Skin epidermis (tissue), 12 donors: ENCODE results near the gene ESPN.
"Not testable (repeated sequence)": the region's sequence is repeated elsewhere in the genome, so short reads cannot be mapped to it uniquely, and the experiment has no call there.

Experiments used
- H3K27ac ChIP-seq, 21 experiments: fragments of 200-600 bp; sonication (generic) in 11 of 21; one replicate each; pipeline ENCODE4 v1.5.0; 2020; ENCODE audit warnings: mild to moderate bottlenecking in 3 of 21, inconsistent platforms in 2 of 21, moderate library complexity in 2 of 21
- H3K4me3 ChIP-seq, 7 experiments: fragments of 200-600 bp; sonication (generic) in 2 of 7; one replicate each; pipeline ENCODE4 v1.5.0; 2020; ENCODE audit warnings: inconsistent platforms in 2 of 7, mild to moderate bottlenecking in 2 of 7, moderate library complexity in 1 of 7

Gene ESPN

DNA sequence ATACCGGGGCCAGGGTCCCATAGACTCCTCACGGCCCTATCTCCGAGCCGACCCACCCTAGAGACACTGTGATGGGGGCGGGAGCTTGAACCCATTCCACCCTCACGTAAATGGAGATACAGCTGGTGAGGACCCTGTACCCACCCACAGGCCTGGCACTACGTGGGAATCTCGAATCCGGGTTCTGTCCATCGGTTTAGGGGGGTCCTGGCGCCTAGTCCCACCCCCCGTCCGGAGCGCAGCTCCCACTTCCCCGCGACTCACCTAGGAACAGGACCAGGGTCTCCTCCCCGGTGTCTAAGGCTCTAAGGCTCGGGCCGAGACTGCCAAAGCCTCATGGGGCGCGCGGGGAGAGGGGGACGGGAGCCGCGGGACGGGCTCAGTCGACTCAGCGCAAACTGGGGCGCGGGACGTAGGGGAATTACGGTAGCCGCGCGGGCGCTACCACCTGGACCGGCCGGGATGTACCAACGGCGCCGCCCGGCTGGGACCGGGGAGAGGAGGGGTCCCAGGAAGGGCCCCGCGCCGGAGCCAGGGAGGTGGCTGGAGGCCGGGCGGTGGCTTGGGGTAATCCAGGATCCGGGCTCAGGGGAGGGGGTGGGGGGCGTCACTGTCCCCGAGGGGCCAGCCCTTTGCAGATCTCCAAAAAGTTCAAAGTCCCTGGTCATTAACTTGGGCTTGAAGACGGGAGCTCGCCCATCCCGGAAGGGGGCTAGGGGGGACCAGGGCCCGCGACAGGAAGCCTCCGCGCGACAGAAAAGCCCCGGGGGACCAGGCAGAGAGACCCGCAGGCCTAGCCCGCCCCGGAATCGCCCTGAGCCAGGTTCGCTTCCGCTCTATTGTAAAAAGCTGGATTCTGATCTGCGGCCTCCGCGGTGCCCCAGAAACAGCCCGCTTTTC, 65.9 kb downstream of the ESPN start:
- Histone ChIP-seq H3K27ac (peak overlapping the region; percentile 54 to 98 (median 88)), H3K4me3 (peak overlapping the region; percentile 40 to 62 (median 50))

DNA sequence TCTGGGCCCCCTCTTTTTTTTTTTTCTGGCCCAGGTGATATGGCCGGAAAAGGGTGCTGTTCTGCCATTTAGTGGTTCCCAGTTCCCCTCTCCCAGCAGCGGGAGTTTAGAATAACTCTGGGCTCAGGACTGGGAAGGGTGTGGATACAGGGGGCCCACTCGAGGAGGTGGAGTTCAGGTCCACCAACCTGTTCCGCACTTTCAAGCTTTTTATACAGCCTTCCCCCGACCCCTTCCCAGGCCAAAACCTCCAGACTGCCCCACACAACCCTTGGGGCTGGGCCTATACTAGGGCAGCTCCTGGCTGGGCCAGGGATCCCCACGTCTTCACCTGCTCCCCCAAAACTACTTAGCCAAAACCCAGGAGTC, 66.5 kb downstream of the ESPN start:
- Histone ChIP-seq H3K4me3 (peak overlapping the region; percentile 40 to 62 (median 50)), H3K27ac (peak overlapping the region; percentile 54 to 98 (median 88))

DNA sequence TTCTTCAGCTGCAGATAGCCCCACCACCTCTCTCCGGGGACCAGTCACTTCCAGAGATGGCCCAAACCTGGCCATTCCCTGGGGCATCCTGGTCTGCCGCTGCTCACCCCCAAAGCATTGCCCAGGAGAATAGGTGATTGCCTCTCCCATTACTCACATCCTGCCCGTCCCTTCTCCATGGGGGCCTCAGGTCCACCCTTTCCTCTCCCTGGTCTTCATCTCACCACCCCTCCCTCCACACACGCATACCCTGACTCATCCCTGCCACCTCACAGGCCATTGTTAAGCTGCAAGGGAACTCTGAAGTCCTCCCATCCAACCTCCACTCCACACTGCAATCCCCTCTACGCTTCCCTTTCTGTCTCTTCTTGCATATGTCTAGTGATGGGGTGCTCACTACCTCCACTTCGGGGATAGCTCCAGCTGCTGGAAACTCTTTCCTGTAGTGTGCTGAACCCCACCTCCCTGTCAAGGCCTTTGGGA, 66.9 kb downstream of the ESPN start, which contains the start of gene PLEKHG5:
PLEKHG5 (minus strand) TSS at position 188 of the 483 bp plus-strand sequence. CDS start 14,096 bp downstream, outside the sequence.
- peak within 1 kb of the TSS; percentile 54 to 98 (median 88) for H3K27ac ChIP-seq
- H3K4me3 ChIP-seq, result peak within 1 kb of the TSS; percentile 40 to 62 (median 50)

DNA sequence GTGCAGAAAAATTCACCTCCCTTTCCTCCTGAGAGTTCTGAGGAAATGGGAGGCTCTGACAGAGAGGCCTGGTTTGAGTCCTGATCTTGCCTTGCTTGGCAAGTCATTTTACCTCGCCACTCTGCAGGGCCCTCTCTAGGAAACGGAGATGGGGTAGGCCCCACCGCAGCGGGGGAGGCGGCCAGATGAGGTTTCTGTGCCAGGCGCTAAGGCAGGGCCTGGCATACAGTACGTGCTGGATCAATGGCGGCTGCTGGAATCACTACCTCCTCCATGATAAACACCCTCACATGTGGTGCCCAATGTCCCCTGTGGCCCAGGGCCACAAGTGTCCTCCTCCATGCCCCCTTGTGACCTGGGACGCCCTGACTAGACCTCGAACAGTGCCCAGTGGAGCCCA, 67.4 kb downstream of the ESPN start:
- Histone ChIP-seq H3K27ac (peak overlapping the region in 18 of 21 experiments; percentile 2 to 98 (median 77)), H3K4me3 (no peak overlapping the region)

DNA sequence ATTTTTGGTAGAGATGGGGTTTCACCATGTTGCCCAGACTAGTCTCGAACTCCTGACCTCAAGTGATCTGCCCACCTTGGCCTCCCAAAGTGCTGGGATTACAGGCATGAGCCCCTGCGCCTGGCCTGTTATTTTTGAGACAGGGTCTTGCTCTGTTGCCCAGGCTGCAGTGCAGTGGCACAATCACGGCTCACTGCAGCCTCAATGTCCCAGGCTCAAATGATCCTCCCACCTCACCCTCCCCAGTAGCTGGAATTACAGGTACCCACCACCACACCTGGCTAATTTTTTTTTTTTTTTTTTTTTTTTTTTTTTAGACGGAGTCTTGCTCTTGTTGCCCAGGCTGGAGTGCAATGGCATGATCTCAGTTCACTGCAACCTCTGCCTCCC, 69.3 kb downstream of the ESPN start:
- not testable (repeated sequence) for H3K4me3 ChIP-seq
- H3K27ac ChIP-seq, result peak overlapping the region in 1 of 21 experiments; percentile 10

DNA sequence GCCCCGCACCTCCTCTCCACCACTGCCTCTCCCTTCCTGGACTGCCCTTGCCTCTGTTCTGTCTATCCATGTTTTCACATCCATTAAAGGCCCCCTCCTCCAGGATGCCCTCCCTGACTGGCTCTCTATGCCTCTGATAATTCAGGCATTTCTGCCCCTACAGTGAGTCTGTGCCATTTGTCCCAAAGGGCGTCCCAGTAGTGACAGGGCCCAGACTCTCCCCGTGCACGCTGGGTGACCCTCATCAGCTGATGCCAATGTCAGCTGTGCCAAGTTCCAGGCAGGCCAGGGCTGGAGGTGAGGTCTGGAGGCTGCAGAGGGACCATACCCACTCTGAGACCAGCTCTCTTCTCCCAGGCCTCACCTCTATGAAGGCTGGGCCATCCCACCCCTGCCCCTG, 70.1 kb downstream of the ESPN start:
- Histone ChIP-seq H3K27ac (peak overlapping the region in 1 of 21 experiments; percentile 28), H3K4me3 (no peak overlapping the region)

DNA sequence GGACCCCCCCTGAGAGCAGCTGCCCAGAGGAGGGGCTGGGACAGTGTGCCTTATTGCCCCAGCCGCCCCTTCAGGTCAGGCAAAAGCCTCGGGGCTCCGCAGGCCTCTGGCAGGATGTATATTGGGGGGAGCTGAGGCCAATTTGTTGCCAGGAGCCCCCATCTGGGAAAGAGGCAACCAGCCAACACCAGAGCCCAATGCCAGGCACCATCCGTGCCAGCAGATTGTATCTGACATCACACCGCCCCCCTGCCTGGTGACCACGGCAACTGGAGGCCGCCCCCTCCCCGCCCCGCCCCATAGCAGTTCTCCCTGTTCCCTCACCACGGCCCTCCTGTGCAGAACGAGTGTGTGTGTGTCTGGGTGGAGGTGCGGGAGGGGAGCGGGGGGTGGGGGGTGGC, 70.5 kb downstream of the ESPN start:
- Histone ChIP-seq H3K4me3 (no peak overlapping the region), H3K27ac (peak overlapping the region in 2 of 21 experiments; percentile 1 to 28)

DNA sequence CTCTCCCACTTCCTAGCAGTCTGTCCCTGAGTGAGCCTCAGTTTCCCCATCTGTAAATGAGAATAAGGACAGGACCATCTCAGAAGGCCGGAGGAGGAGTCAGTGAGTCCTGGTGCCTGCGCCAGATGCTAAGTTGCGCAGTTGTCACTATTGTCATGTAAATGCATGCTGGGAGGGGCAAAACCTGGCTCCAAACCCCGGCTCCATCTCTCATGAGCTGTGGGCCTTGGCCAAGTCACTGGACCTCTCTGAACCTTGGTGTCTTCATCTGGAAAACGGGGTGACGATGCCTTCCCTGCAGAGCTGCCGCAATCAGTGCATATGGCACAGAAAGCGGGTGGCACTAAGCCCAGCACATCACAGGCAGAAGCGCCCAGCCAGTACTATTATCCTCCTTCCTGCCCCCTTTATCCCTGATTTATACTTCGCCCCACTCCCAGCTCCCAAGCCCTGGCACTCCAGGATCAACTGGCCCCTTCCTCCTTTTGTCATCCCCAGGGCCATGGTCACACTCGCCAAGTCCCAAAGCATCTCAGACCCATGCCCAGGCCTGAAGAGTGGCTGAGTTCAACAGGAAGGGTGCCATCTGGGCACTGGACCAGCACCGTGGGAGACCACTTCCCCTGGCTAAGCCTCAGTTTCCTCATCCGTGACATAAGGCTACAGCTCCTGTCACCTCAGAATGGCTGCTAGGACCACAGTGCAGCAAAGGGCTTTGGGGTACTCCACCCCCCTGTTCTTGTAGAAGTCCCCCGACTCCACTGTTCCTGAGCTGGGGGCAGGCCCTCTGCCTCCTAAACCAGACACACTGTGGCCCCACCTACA, 71.2 kb downstream of the ESPN start:
- peak overlapping the region in 4 of 7 experiments; percentile 44 to 58 (median 50) for H3K4me3 ChIP-seq

DNA sequence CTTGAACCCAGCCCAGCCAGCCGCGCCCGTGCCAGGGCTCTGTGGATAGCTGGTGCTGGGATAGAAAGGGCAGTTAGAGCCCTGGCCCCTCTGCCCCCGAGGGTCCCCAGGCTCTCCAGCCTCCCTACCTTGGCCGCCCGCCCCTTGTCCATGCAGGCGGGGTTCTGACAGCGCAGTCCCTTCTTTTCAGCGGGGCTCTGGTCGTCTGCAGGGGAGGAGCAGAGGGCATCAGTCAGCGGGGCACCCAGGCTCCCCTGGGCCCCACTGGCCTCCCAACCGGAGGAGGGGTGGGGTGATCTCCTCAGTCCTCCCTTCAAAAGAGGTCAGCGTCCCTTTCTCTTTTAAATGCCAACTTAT, 71.8 kb downstream of the ESPN start:
- Histone ChIP-seq H3K4me3 (peak overlapping the region; percentile 36 to 58 (median 45)), H3K27ac (peak overlapping the region in 8 of 21 experiments; percentile 7 to 67 (median 42))

More for the DNA sequence above, 71.2 kb downstream of the ESPN start:
- H3K27ac ChIP-seq, result peak overlapping the region in 5 of 21 experiments; percentile 1 to 67 (median 38)

DNA sequence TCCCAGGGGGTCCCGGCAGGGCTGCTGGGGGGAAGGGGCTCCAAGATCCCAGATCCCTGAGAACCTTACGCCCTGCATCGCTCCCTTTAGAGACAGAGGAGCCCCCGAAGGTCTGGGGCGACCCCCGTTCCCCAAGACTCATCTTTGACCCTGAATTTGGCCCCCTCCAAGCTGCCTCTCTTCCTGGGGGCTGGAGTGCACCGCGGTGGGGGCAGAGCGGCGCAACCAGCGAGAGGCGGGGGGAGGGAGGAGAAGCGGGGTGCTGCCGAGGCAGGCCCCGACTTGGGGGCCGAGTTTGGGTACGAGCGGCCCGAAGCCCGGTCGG, 72.3 kb downstream of the ESPN start:
- peak overlapping the region; percentile 36 to 58 (median 45) for H3K4me3 ChIP-seq
- peak overlapping the region in 15 of 21 experiments; percentile 9 to 75 (median 57) for H3K27ac ChIP-seq

DNA sequence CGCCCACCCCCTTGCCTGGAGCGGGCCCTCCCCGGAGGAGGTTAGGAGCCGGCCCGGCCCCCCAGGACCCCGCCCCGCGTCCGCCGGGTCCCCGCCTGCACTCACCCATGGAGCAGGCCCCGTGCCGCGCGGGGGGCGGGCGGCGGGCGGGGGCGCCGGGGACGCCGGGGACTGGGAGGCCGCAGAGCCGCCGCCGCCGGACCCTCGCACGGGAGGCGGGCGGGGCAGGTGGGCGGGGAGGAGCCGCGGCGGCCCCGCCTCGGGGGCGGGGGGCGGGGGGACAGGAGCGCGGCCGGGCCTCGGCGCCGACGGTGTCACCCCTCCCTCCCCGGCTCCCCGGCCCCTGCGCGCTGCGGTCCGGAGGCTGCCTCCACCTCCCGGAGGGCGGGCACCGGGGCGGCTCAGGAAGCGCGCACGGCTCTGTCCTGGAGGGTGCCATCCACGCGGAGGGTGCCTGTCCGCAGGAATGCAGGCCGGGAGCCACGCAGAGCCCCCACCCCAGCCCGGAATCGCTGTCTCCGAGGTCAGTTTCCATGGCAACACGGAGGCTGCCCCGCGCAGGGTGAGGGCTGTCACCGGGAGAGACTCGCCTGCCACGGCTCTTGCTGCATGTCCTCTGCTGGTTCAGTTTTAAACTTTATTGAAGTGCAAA, 72.8 kb downstream of the ESPN start:
- Histone ChIP-seq H3K27ac (peak overlapping the region in 15 of 21 experiments; percentile 9 to 75 (median 57)), H3K4me3 (peak overlapping the region; percentile 42 to 58 (median 45))

DNA sequence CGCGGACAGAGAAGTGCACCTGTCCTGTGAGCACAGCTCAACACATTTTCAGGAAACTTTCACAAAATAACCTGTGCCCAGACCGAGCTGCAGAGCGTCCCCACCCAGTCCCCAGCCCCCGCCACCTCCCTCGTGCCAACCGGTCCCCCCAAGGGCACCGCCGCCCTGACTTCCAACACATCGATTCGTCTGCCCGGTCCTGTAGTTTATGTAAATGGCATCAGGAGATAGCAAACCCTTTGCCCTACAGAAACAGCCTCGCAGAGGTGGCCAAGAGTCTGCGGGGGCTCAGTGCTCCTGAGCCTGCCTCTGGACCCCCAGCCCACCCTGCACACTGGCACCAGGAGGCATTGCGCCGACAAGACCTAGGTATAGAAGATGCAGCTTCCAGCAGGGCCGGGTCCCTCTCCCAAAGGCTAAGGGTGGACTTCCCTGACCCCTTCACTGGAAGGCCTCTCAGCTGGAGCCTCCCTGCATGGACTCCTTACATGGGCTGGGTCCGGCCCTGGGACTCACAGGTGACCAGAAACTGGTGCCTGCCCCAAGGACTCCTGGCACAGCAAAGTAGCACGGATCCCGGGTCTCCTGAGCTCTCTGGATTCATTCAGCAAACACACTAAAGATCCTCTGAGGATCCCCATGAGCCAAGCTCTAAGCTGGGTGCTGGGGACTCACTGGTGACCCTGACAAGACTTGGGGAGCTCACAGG, 73.4 kb downstream of the ESPN start:
- Histone ChIP-seq H3K27ac (peak overlapping the region in 9 of 21 experiments; percentile 4 to 67 (median 39)), H3K4me3 (peak overlapping the region; percentile 42 to 58 (median 45))

DNA sequence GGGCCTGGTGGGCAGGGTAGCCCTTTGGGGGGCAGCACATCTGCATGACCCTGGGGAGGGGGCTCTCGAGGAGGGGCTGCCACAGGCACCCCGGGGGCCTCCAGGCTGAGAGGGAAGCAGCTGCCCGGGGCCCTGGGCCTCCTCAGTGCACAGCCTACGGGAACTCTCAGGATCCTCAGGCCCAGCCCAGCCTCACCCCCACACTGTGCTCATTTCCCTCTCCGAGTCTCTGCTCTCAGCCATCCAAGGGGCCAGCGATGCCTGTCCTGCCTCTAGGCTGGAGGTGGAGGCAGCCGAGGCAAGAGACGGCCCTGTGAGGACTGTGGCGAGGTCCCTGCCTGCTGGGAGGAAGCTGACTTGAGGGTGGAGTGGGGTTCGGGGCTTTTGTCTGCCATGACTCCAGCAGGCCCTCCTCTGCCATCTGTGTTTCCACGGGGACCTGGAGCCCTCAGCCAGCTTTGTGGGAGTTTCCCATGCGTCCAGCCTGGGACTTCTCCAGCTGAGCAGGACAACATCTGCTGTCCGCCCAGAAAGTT, 74.1 kb downstream of the ESPN start:
- Histone ChIP-seq H3K4me3 (no peak overlapping the region), H3K27ac (peak overlapping the region in 7 of 21 experiments; percentile 4 to 66 (median 30))

DNA sequence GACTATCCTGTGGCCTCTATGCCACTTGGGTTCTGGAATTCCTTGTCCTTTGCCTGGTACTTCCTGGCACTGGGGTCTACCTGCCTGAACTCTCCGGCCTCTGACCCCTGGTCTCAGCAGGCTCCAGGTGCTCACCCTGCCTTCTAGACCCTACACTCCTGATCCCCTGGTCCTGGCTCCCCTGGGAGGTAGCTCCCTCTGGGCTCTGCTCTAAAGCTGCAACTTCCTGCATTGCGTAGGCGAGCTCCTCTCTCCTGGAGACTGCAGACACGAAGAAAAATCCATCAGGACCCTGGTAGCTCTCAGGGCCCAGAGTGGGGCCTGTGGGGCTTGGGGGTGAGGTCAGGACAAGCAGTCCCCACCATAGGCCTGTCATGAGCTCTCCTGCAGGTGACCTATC, 74.7 kb downstream of the ESPN start:
- Histone ChIP-seq H3K4me3 (no peak overlapping the region), H3K27ac (peak overlapping the region in 6 of 21 experiments; percentile 5 to 42 (median 32))

DNA sequence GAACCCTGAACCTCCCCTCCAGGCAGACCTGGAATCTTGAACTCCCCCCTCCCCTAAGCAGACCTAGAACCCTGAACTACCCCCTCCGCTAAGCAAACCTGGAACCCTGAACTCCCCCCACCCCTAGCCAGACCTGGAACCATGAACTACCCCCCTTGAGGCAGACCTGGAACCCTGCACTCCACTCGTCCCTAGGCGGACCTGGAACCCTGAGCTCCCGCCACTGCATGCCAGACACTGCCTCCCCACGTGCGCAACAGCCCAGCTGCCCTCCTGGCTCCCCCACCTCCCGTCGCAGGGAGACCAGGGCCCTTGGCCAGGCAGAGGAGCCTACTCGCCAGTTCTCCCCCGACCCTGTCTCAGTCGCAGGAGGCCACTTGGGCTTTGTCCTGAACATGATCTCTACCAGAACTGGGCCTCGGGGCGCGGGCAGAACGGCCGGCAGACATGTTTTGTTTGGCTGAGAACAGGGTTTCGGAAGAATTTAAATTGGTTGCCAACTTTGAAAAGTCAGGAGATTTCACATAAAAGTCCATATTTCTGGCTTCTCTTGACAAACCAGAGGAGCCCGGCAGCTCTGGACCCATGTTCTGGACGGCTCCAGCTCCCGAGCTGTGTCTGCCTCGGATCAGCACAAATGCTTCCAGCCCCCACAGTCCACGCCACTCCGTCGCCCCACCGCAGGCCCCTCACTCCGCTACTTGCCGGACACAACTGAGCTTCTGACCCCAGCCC, 76.1 kb downstream of the ESPN start:
- H3K27ac ChIP-seq, result peak overlapping the region in 2 of 21 experiments; percentile 19 to 29

DNA sequence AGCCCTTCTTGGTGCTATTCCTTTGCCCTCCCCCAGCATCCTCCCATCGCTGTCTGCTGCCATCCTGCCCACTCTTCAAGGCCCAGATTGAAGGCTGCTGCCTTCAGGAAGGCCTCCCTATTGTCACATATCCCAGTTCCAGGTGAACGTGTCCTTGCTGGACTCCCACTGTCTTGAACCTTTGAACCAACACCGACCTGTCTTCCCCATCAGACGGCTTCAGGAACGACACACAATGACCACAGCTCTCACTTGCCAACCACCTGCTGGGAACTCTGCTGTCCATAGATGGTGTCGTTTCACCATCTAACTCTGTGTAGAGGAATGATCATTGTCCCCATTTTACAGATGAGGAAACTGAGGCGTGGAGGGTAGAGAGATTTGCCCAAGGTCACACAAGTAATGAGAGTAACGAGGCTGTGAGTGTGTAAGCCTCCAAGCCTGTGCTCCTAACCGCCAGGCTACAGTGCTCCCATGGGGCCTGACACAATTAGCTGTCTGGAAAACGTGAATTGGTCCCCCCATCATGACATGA, 76.8 kb downstream of the ESPN start:
- peak overlapping the region in 1 of 21 experiments; percentile 19 for H3K27ac ChIP-seq
- H3K4me3 ChIP-seq, result no peak overlapping the region

More for the DNA sequence above, 76.1 kb downstream of the ESPN start:
- no peak overlapping the region for H3K4me3 ChIP-seq

DNA sequence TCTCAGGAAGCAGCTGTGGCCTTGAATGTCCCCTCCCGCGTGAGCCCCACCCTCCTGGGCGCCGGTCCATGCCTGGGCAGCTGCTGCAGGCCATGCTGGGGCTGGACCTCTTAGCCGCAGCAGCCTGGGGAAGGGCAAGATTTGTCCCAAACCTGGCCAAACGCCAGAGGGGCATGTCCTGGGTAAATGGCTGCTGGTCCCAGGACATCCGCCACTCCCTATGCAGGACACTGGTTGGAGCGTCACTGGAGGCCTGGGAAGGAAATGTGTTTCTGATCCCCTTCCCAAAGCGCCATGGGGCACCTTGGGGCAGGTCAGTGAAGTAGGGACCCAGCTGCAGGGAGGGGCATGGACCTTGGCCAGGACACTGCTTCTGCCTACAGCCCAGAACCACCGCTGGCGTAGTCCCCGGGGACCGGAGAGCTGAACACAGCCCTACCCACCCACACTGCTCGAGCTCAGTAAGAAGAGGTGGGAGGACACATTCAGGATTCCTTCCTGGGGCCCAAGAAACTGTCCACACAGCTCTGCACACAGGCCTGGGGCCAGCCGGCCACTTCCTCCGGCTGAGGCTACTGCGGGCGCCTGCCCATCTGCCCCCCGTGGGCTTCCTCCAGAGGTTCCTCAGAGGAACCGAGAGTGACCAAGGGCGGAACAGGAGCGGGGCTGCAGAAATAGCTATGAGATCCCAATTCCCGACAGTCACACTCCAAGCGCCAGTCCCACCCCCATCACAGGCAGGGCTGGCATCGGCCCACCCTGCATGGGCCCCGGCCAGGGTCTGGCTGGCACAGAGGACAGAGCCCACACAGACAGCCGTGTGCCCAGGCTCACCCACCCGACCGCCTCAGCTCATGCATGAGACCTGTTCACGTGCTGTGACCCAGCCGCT, 77.7 kb downstream of the ESPN start:
- H3K27ac ChIP-seq, result peak overlapping the region in 1 of 21 experiments; percentile 28
- no peak overlapping the region for H3K4me3 ChIP-seq
